HL-60 (cell line): Measurements from ENCODE around the gene DARS2.

Experiments
- DNase-seq, 2 experiments: peaks; one replicate each; pipeline ENCODE4 v3.0.0-alpha.2; 2010 to 2020; ENCODE audit warnings: low read depth in 1 of 2, low spot score in 1 of 2
- H3K27ac ChIP-seq: fragments of 250-450 bp; sonication (Bioruptor Pico); replicated peaks from 2 replicates; pipeline ENCODE4 v1.5.1; 2020; ENCODE audit warnings: mild to moderate bottlenecking, moderate library complexity
- H3K27me3 ChIP-seq: fragments of 250-450 bp; sonication (Bioruptor Pico); 2 replicates; pipeline ENCODE4 v1.5.1; 2021; ENCODE audit warnings: mild to moderate bottlenecking, moderate library complexity; ENCODE audit not compliant: insufficient read depth, poor library complexity, severe bottlenecking
- H3K4me3 ChIP-seq: replicated peaks from 2 replicates; pipeline ENCODE4 v1.5.1; 2011; ENCODE audit warnings: mild to moderate bottlenecking, control low read depth, low read length; ENCODE audit not compliant: insufficient read depth
- GABPA ChIP-seq: IDR thresholded peaks from 2 replicates; pipeline ENCODE4 v1.6.1; 2012; ENCODE audit warnings: low read depth
- POLR2AphosphoS5 ChIP-seq: IDR thresholded peaks from 2 replicates; pipeline ENCODE4 v1.6.1; 2012; ENCODE audit warnings: low read depth
- REST ChIP-seq: IDR thresholded peaks from 2 replicates; pipeline ENCODE4 v1.6.1; 2012; ENCODE audit warnings: low read depth; ENCODE audit not compliant: insufficient replicate concordance
- SPI1 ChIP-seq: IDR thresholded peaks from 2 replicates; pipeline ENCODE4 v1.6.1; 2012; ENCODE audit warnings: low read depth, mild to moderate bottlenecking, borderline replicate concordance
- TF ChIP-seq, protein P1 (sequence below): IDR thresholded peaks from one replicate; pipeline ENCODE4 v1.5.1; 2011; ENCODE audit warnings: low read length, control low read depth, inconsistent platforms; ENCODE audit not compliant: insufficient read depth

Gene DARS2

DNA sequence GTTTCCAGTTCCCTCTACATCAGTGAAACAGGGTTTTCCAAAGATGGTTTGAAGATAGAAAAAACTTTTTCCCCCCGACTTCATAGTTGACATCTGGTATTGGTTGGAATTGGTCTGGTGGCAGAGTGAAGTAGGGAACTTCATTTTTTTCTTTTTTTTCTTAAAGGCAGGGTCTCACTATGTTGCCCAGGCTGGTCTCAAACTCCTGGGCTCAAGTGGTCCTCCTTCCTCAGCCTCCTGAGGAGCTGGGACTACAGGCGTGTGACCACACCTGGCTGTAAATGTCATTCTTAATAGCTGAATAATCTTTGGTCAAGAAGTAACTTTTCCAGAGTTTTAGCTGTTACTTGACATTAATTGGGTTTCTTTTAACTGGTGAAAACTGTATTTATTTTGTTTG lies 65.4 kb downstream of the DARS2 start:
- no peak overlapping the region for H3K4me3 ChIP-seq
- TF ChIP-seq SPI1 (no peak), REST (no peak), POLR2AphosphoS5 (no peak), GABPA (no peak)
- TF ChIP-seq, protein P1, sequence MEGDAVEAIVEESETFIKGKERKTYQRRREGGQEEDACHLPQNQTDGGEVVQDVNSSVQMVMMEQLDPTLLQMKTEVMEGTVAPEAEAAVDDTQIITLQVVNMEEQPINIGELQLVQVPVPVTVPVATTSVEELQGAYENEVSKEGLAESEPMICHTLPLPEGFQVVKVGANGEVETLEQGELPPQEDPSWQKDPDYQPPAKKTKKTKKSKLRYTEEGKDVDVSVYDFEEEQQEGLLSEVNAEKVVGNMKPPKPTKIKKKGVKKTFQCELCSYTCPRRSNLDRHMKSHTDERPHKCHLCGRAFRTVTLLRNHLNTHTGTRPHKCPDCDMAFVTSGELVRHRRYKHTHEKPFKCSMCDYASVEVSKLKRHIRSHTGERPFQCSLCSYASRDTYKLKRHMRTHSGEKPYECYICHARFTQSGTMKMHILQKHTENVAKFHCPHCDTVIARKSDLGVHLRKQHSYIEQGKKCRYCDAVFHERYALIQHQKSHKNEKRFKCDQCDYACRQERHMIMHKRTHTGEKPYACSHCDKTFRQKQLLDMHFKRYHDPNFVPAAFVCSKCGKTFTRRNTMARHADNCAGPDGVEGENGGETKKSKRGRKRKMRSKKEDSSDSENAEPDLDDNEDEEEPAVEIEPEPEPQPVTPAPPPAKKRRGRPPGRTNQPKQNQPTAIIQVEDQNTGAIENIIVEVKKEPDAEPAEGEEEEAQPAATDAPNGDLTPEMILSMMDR = no peak
- no peak overlapping the region for H3K27ac ChIP-seq
- DNase-seq = no peak
- H3K27me3 ChIP-seq = no peaks in the 10 kb centered on the region

DNA sequence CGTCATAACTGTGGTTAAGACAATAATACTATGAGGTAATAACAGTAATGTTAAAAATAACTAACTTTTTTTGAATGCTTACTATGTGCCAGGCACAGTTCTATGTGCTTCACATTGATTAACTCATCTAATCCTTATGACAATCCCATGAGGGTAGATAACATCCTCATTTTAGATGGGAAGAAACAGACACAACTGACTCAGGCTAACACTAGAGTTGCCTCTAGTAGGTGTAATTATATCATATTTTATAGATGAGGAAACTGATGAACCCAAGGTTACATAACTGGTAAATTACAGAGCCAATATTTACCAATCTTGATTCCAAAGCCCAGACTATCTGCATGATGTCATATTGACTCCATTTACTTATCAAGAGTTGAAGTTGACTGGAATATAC lies 69.1 kb downstream of the DARS2 start:
- Histone ChIP-seq H3K27ac (no peak overlapping the region), H3K27me3 (no peaks in the 10 kb centered on the region), H3K4me3 (no peak overlapping the region)
- TF ChIP-seq SPI1 (no peak), POLR2AphosphoS5 (no peak), GABPA (no peak), REST (no peak)
- TF ChIP-seq, protein P1 = no peak
- DNase-seq = no peak

DNA sequence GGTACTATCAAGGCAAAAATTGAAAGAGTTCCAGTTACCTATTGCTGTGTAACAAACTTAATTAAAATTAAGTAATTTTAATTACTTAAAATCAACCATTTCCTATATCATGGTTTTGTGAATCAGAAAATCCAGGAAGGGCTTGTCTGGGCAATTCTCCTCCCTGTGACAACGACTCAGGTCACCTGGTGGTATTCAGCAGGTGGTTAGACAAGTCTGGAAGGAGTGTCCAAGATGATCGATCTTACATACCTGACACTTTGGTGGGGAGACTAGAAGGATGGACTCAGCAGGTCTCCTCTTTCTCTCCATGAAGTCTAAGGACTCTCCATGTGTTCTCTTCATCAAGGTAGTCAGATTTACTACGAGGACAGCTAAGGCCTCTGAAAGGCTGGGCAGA lies 69.7 kb downstream of the DARS2 start:
- no peak overlapping the region for H3K4me3 ChIP-seq
- TF ChIP-seq SPI1 = no peak

DNA sequence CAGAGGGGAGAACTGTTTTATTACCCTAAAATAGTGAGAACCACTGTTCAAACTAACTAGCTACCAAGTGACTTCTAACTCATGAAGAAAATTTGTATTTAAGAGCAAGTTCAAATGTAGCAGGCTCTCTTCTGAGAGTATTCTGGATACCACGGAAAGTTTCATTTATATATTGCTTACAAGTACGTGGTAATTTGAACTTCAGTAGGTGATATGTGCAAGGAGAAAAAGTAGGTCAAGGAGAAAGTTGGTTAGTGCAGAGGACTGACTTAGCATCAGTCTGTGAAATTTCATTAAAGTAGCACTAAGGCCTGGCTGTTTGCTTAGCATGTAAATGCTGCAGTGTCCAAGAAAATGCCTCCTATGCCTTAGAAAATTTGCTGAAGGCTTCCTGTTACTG lies 76.0 kb downstream of the DARS2 start:
- Histone ChIP-seq H3K27me3 (no peaks in the 10 kb centered on the region), H3K27ac (no peak overlapping the region), H3K4me3 (no peak overlapping the region)
- TF ChIP-seq SPI1 = no peak
- TF ChIP-seq POLR2AphosphoS5 = no peak
- TF ChIP-seq, protein P1 = no peak
- TF ChIP-seq REST = no peak
- no peak for TF ChIP-seq GABPA
- no peak for DNase-seq

More for the DNA sequence above, 69.7 kb downstream of the DARS2 start:
- no peaks in the 10 kb centered on the region for H3K27me3 ChIP-seq
- H3K27ac ChIP-seq = no peak overlapping the region
- no peak for DNase-seq
